DOHH2 (cell line): ENCODE results near the gene PCCA.

ENCODE experiments used
- EZH2phosphoT487 ChIP-seq: fragments of 200-600 bp; sonication (generic); IDR thresholded peaks from 2 replicates; pipeline ENCODE4 v1.6.1; 2017; ENCODE audit warnings: borderline replicate concordance, mild to moderate bottlenecking, antibody characterized with exemption, low read length, moderate library complexity, mixed read lengths
- TF ChIP-seq, protein P1 (sequence below): fragments of 200-600 bp; sonication (generic); IDR thresholded peaks from one replicate; pipeline ENCODE4 v1.5.1; 2014; ENCODE audit warnings: antibody characterized with exemption, mild to moderate bottlenecking, low read depth, low read length; ENCODE audit not compliant: poor library complexity, severe bottlenecking

DNA sequence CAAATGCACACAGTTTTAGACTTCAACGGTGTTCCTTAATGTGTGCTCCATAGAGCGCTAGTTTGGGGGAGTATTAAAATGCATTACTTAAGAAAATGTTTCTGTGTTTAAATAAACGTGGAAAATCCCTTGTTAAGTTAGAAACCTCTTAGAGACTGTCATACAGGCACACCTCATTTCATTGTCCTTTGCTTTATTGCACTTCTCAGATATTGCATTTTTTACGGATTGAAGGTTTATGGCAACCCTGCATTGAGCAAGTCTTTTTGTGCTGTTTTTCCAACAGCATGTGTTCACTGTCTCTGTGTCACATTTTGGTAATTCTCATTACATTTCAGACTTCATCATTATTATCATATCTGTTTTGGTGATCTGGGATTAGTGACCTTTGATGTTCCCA lies 255.7 kb downstream of the PCCA start:
- TF ChIP-seq, protein P1, sequence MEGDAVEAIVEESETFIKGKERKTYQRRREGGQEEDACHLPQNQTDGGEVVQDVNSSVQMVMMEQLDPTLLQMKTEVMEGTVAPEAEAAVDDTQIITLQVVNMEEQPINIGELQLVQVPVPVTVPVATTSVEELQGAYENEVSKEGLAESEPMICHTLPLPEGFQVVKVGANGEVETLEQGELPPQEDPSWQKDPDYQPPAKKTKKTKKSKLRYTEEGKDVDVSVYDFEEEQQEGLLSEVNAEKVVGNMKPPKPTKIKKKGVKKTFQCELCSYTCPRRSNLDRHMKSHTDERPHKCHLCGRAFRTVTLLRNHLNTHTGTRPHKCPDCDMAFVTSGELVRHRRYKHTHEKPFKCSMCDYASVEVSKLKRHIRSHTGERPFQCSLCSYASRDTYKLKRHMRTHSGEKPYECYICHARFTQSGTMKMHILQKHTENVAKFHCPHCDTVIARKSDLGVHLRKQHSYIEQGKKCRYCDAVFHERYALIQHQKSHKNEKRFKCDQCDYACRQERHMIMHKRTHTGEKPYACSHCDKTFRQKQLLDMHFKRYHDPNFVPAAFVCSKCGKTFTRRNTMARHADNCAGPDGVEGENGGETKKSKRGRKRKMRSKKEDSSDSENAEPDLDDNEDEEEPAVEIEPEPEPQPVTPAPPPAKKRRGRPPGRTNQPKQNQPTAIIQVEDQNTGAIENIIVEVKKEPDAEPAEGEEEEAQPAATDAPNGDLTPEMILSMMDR, result no peak
- no peak for TF ChIP-seq EZH2phosphoT487
